H1 (cell line): ENCODE results near the gene DLG4. TPM values are rescaled to one million over a fixed set of nuclear protein-coding genes. Genes with fewer than 3 reads are reported as not detected.

ENCODE experiments used
- BACH1 ChIP-seq: IDR thresholded peaks from 2 replicates; pipeline ENCODE4 v1.6.1; 2012; ENCODE audit warnings: low read length, improper control_type of control experiment
- BRCA1 ChIP-seq: IDR thresholded peaks from 2 replicates; pipeline ENCODE4 v1.6.1; 2012; ENCODE audit warnings: low read depth, low read length, improper control_type of control experiment
- CBX5 ChIP-seq: fragments of 300-800, 300-1000 bp; sonication (generic); IDR thresholded peaks from 2 replicates; pipeline ENCODE4 v1.7.1; 2016; ENCODE audit warnings: antibody characterized with exemption, low read length, low read depth
- EZH2 ChIP-seq: fragments of 200-600 bp; sonication (generic); IDR thresholded peaks from 2 replicates; pipeline ENCODE4 v1.7.1; 2012; ENCODE audit warnings: low read depth, mild to moderate bottlenecking, moderate library complexity, low read length, inconsistent platforms; ENCODE audit not compliant: severe bottlenecking
- GABPA ChIP-seq: IDR thresholded peaks from 2 replicates; pipeline ENCODE4 v1.6.1; 2011; ENCODE audit warnings: mild to moderate bottlenecking, low read length, moderate library complexity, borderline replicate concordance; ENCODE audit not compliant: insufficient read depth
- HDAC2 ChIP-seq, 2 experiments: fragments of 300-600 bp in 1 of 2; sonication (generic) in 1 of 2; IDR thresholded peaks; 2 replicates each; pipeline ENCODE4 v1.6.1; 2011 to 2012; ENCODE audit warnings: low read depth in 2 of 2, low read length in 2 of 2, mild to moderate bottlenecking in 2 of 2, moderate library complexity in 2 of 2, borderline replicate concordance in 1 of 2, inconsistent platforms in 1 of 2
- JUND ChIP-seq: IDR thresholded peaks from 2 replicates; pipeline ENCODE4 v1.6.1; 2011; ENCODE audit warnings: mild to moderate bottlenecking, improper control_type of control experiment, low read length
- KDM5A ChIP-seq: fragments of 200-600 bp; IDR thresholded peaks from 2 replicates; pipeline ENCODE4 v1.7.1; 2012; ENCODE audit warnings: mild to moderate bottlenecking, low read length, inconsistent platforms, mixed read lengths
- SIN3A ChIP-seq, 2 experiments: IDR thresholded peaks in 1 of 2; conservative IDR thresholded peaks in 1 of 2; 2 replicates each; pipeline ENCODE4 v1.6.1; 2011 to 2012; ENCODE audit warnings: low read length in 2 of 2, improper control_type of control experiment in 1 of 2, low read depth in 1 of 2, mild to moderate bottlenecking in 1 of 2
- SIRT6 ChIP-seq: IDR thresholded peaks from one replicate; pipeline ENCODE4 v1.7.1; 2012; ENCODE audit warnings: low read length, inconsistent platforms
- SIX5 ChIP-seq: IDR thresholded peaks from 2 replicates; pipeline ENCODE4 v1.6.1; 2011; ENCODE audit warnings: mild to moderate bottlenecking, low read depth, low read length
- SP4 ChIP-seq: IDR thresholded peaks from 2 replicates; pipeline ENCODE4 v1.6.1; 2012; ENCODE audit warnings: low read length, inconsistent platforms
- SUZ12 ChIP-seq: fragments of 200-600 bp; sonication (generic); IDR thresholded peaks from 2 replicates; pipeline ENCODE4 v1.6.1; 2012; ENCODE audit warnings: mild to moderate bottlenecking, inconsistent platforms, low read length, moderate library complexity, mixed read lengths
- TAF1 ChIP-seq: IDR thresholded peaks from 2 replicates; pipeline ENCODE4 v1.6.1; 2011; ENCODE audit warnings: mild to moderate bottlenecking, low read depth, low read length
- TAF7 ChIP-seq: optimal IDR thresholded peaks from 2 replicates; pipeline ENCODE3; 2011; ENCODE audit warnings: low read depth, mild to moderate bottlenecking, inconsistent platforms, low read length, moderate library complexity, borderline replicate concordance
- polyA plus RNA-seq, 7 experiments: library from polyadenylated mRNA; depleted of rRNA in 3 of 7; stranded (reverse) in 5 of 7; unstranded in 2 of 7; fragments of >200 nt in 5 of 7; fragments of 200-250 nt in 2 of 7; gene quantifications; 1 replicate in 5 of 7; 2 replicates in 1 of 7; 4 replicates in 1 of 7; pipeline versions ENCODE4 v1.2.1 to v1.2.3, GENCODE V29; 2011 to 2013; ENCODE audit warnings: missing spikeins in 2 of 7, mixed read lengths in 2 of 7
- total RNA-seq: library from RNA; stranded (reverse); fragmentation: NEBNext Ultra II Directional; extraction: Animal tissue kit (Norgen Biotek cat#: 25700); gene quantifications from 2 replicates; pipeline ENCODE4 v1.2.1, GENCODE V29; 2021

The DLG4 gene
- total and polyA plus RNA-seq, 2 of the 8 experiments (the other 6 are each of a cell fraction or from before 2014, with no cell fraction given): 18.9 to 45.9 TPM

- TF ChIP-seq SIN3A (conservative IDR thresholded peaks at IDR 0.05 in 1 of 2, IDR thresholded peaks at IDR 0.05 in 1 of 2; ENCODE audit: low read depth in 1 of 2, low read length in 2 of 2) (peak; percentile 59 to 74; a peak in 2 of 4 replicates), TAF7 (peak; percentile 24), TAF1 (peak; percentile 35; the same call in 1 of the 2 replicates), HDAC2 (IDR thresholded peaks at IDR 0.05; ENCODE audit: borderline replicate concordance in 1 of 2, low read depth in 2 of 2, low read length in 2 of 2) (no peak), CBX5 (no peak), GABPA (peak; percentile 93), BRCA1 (no peak), BACH1 (no peak), SIX5 (peak; percentile 83), KDM5A (no peak), SUZ12 (no peak), JUND (no peak), SP4 (peak; percentile 79; the same call in 1 of the 2 replicates), SIRT6 (no peak), EZH2 (no peak)
Observed at GRCh38 chr17:7239091-7240027, 19.7 kb upstream of the DLG4 start, which contains the start of gene PHF23 (continued).
